ENCODE data around the gene CRIM1.

CRIM1 gene

GRCh38 chr2:36565712-36566111 is 210.1 kb downstream of the CRIM1 start:
- DNase-seq (ENCODE audit: low read depth), result no peak

DNA sequence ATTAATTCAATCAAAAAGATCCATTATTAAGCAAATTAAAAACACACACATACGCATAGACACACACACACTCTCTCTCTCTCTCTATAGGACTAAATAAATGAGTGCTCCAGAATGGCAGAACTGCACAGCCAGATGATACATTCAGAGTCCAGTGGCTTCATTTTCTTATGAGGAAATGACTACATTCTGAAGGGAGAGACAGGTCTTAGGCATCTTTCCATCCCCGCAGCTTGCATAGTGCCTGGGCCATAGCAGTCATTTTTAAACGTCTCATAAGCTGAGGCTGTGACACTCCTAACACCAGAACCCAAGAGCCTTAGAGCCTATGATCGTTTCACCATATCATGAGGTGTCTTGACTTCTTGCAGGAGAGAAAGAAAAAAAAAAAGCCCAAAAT is 211.3 kb downstream of the CRIM1 start:
- no peak overlapping the region for H3K4me3 ChIP-seq (ENCODE audit: control insufficient read depth, low read depth, low read length)
- no peak for DNase-seq (ENCODE audit: low read depth)
- TF ChIP-seq CTCF (IDR thresholded peaks at IDR 0.05; ENCODE audit: control insufficient read depth, insufficient read depth, low read depth, low read length, missing control alignments), result no peak

More at GRCh38 chr2:36565712-36566111, 210.1 kb downstream of the CRIM1 start:
- no peak overlapping the region for H3K4me3 ChIP-seq (ENCODE audit: control insufficient read depth, low read depth, low read length)
- TF ChIP-seq CTCF (IDR thresholded peaks at IDR 0.05; ENCODE audit: control insufficient read depth, insufficient read depth, low read depth, low read length, missing control alignments), result no peak

DNA sequence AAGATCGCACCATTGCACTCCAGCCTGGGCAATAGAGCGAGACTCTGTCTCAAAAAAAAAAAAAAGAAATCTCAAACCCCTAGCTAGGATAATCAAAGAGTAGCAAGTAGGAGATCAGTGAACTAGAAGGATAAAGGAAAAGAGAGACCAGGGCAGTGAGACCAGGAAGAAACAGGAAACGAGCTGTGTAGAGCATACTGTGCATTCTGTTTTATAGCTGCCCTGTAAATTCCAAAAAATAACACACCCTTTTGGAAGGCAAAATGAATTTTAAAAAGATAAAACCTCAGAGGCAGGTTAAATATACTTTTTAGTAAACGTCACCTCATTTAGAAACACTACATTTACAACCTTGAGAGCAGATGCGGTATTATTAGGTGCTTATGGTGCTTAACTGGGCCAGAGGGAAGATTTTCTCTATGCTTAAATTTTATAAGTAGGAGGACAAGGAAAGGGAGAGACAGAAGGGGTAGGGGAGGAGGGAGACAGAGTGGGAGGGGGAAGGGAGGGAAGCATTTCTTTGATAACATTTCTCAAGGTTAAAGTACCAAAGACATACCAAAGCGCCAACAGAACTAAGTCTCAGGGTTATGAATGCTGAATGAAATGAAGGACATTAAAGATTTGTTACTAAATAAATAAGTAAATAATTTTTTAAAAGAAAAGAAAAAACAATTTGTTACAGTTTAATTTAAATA is 212.3 kb downstream of the CRIM1 start:
- H3K4me3 ChIP-seq (ENCODE audit: control insufficient read depth, low read depth, low read length), result no peak overlapping the region
- no peak for DNase-seq (ENCODE audit: low read depth)
- TF ChIP-seq CTCF (IDR thresholded peaks at IDR 0.05; ENCODE audit: control insufficient read depth, insufficient read depth, low read depth, low read length, missing control alignments), result no peak

DNA sequence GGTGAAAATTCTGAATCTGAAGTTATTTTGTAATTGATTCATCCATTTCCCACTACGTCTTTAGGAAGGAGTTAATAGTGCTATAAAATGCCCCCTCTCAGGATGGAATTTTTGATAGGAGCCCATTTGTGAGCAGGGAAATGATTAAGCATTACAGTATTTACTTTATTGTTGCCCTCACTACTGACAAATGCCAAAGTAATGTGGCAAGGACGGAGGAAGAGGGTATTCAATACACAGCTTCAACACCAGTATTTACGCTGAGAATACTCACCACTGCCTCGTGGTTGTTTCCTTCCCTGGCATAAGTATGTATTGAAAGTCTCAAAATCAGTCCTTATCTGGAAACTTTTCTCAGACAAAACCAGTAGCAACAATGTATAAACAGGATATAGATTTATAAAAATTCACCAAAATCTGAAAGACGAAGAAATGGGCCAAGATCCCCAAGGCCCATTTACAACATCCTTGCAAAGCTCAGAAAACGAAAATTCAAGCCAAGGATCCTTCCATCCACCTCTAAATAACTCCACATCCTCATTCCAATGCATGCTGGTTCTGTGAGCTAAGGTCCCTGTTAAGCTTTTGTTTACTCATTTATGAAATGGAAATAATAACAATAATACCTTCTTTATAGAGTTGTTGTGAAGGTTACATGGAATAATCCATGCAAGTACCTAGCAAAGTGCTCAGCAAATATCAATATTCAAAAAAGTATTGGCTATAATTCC is 213.1 kb downstream of the CRIM1 start:
- no peak overlapping the region for H3K4me3 ChIP-seq (ENCODE audit: control insufficient read depth, low read depth, low read length)
- peak; percentile 21 for DNase-seq (ENCODE audit: low read depth)
- no peak for TF ChIP-seq CTCF (IDR thresholded peaks at IDR 0.05; ENCODE audit: control insufficient read depth, insufficient read depth, low read depth, low read length, missing control alignments)

- H3K4me3 ChIP-seq (ENCODE audit: control insufficient read depth, low read depth, low read length), result no peak overlapping the region
- no peak for DNase-seq (ENCODE audit: low read depth)
- no peak for TF ChIP-seq CTCF (IDR thresholded peaks at IDR 0.05; ENCODE audit: control insufficient read depth, insufficient read depth, low read depth, low read length, missing control alignments)
These were observed 213.8 kb downstream of the CRIM1 start for GRCh38 chr2:36569267-36569856.

DNA sequence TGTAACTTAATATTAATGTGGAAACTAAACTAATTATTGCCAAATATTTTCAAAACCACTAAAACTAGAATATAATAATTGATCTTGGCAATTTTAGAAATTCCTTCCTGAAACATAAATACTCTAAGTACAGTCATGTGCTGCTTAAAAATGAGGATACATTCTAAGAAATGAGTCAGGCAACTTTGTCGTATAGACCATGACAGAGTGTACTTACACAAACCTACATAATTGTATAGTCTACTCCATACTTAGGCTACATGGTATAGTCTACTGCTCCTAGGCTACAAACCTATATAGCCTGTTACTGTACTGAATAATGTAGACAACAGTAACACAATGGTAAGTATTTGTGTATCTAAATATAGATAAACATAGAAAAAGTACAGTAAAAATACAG is 214.8 kb downstream of the CRIM1 start:
- no peak for DNase-seq (ENCODE audit: low read depth)
- H3K4me3 ChIP-seq (ENCODE audit: control insufficient read depth, low read depth, low read length), result no peak overlapping the region
- no peak for TF ChIP-seq CTCF (IDR thresholded peaks at IDR 0.05; ENCODE audit: control insufficient read depth, insufficient read depth, low read depth, low read length, missing control alignments)
